Neuronal stem cell (in vitro differentiated cells): Measurements from ENCODE around the gene NADSYN1.
A peak's percentile ranks its signal among the peaks of the same experiment; 100 is the strongest.

ENCODE experiments used
- DNase-seq: peaks from one replicate; pipeline ENCODE4 v3.0.0-alpha.2; 2013; ENCODE audit warnings: low spot score
- H2AFZ ChIP-seq: one replicate; pipeline ENCODE4 v1.6.1; 2013; ENCODE audit warnings: mild to moderate bottlenecking, low read length, inconsistent platforms
- H2AK5ac ChIP-seq: 2 replicates; pipeline ENCODE4 v1.6.1; 2013; ENCODE audit warnings: low read depth, mild to moderate bottlenecking, inconsistent platforms, low read length, moderate library complexity, mixed read lengths
- H2BK120ac ChIP-seq: 2 replicates; pipeline ENCODE4 v1.6.1; 2013; ENCODE audit warnings: low read depth, mild to moderate bottlenecking, inconsistent platforms, low read length, moderate library complexity, mixed read lengths
- H2BK12ac ChIP-seq: one replicate; pipeline ENCODE4 v1.6.1; 2013; ENCODE audit warnings: low read length, inconsistent platforms
- H2BK15ac ChIP-seq: 2 replicates; pipeline ENCODE4 v1.6.1; 2013; ENCODE audit warnings: mild to moderate bottlenecking, low read length, inconsistent platforms, mixed read lengths
- H2BK5ac ChIP-seq: one replicate; pipeline ENCODE4 v1.6.1; 2013; ENCODE audit warnings: inconsistent platforms, mild to moderate bottlenecking, low read length, moderate library complexity
- H3K14ac ChIP-seq: one replicate; pipeline ENCODE4 v1.6.1; 2013; ENCODE audit warnings: low read length, inconsistent platforms
- H3K18ac ChIP-seq: 2 replicates; pipeline ENCODE4 v1.6.1; 2013; ENCODE audit warnings: low read length, inconsistent platforms
- H3K23ac ChIP-seq: 2 replicates; pipeline ENCODE4 v1.6.1; 2013; ENCODE audit warnings: low read depth, mild to moderate bottlenecking, mixed read lengths, low read length, inconsistent platforms; ENCODE audit not compliant: poor library complexity
- H3K27ac ChIP-seq: replicated peaks from 3 replicates; pipeline ENCODE4 v1.5.1; 2013; ENCODE audit warnings: low read length, inconsistent platforms
- H3K27me3 ChIP-seq, 3 experiments: 2 replicates each; pipeline ENCODE4 v1.6.1; 2013; ENCODE audit warnings: low read length in 3 of 3, mild to moderate bottlenecking in 2 of 3, inconsistent platforms in 1 of 3, low read depth in 1 of 3, mixed read lengths in 1 of 3, moderate library complexity in 1 of 3; ENCODE audit not compliant: control insufficient read depth in 3 of 3, insufficient read depth in 3 of 3
- H3K36me3 ChIP-seq, 2 donors: replicated peaks in 1 of 2; 2 replicates each; pipeline ENCODE4 v1.6.1; 2013; ENCODE audit warnings: low read length in 2 of 2; ENCODE audit not compliant: control insufficient read depth in 2 of 2, insufficient read depth in 2 of 2
- H3K4ac ChIP-seq: 2 replicates; pipeline ENCODE4 v1.6.1; 2013; ENCODE audit warnings: inconsistent platforms, mild to moderate bottlenecking, low read length, moderate library complexity
- H3K4me1 ChIP-seq, 2 donors: 1 replicate in 1 of 2; 2 replicates in 1 of 2; pipeline ENCODE4 v1.6.1; 2013; ENCODE audit warnings: low read length in 2 of 2, low read depth in 1 of 2; ENCODE audit not compliant: control insufficient read depth in 2 of 2, insufficient read depth in 1 of 2
- H3K4me2 ChIP-seq: one replicate; pipeline ENCODE4 v1.6.1; 2013; ENCODE audit warnings: mild to moderate bottlenecking, low read length, inconsistent platforms; ENCODE audit not compliant: insufficient read depth, poor library complexity, severe bottlenecking
- H3K4me3 ChIP-seq, 2 donors: 2 replicates each; pipeline ENCODE4 v1.5.1; 2013; ENCODE audit warnings: low read length in 2 of 2, mild to moderate bottlenecking in 2 of 2, inconsistent platforms in 1 of 2, moderate library complexity in 1 of 2
- H3K79me1 ChIP-seq: one replicate; pipeline ENCODE4 v1.6.1; 2013; ENCODE audit warnings: low read depth, mild to moderate bottlenecking, inconsistent platforms, low read length, moderate library complexity
- H3K9ac ChIP-seq: one replicate; pipeline ENCODE4 v1.6.1; 2013; ENCODE audit warnings: mild to moderate bottlenecking, low read depth, low read length, inconsistent platforms; ENCODE audit not compliant: poor library complexity
- H3K9me3 ChIP-seq, 2 donors: replicated peaks in 1 of 2; 2 replicates each; pipeline versions ENCODE3 to v1.6.1; 2013; ENCODE audit warnings: low read length in 2 of 2, mild to moderate bottlenecking in 2 of 2, inconsistent platforms in 1 of 2, low read depth in 1 of 2, mixed read lengths in 1 of 2, moderate library complexity in 1 of 2; ENCODE audit not compliant: control insufficient read depth in 2 of 2, insufficient read depth in 1 of 2
- H4K8ac ChIP-seq: one replicate; pipeline ENCODE4 v1.6.1; 2013; ENCODE audit warnings: low read depth, mild to moderate bottlenecking, inconsistent platforms, low read length, moderate library complexity
- H4K91ac ChIP-seq: one replicate; pipeline ENCODE4 v1.6.1; 2013; ENCODE audit warnings: low read length, low read depth, mild to moderate bottlenecking, inconsistent platforms; ENCODE audit not compliant: poor library complexity
- WGBS, 2 donors: extraction: QIAGEN DNeasy Blood & Tissue Kit; methylation state at CpG; one replicate each; pipeline ENCODE4 v1.1.7; 2013; ENCODE audit warnings: missing lambda C conversion rate in 2 of 2, mixed read lengths in 1 of 2; ENCODE audit not compliant: insufficient read length in 2 of 2, insufficient replicate concordance in 1 of 2; ENCODE audit errors: extremely low coverage in 2 of 2; 5-methylcytosine and 5-hydroxymethylcytosine counted together

The NADSYN1 gene

GRCh38 chr11:71495286-71496230, 42.6 kb downstream of the NADSYN1 start:
- peaks cover 22 to 86% of the 10 kb centered on the region in 2 donors for H3K36me3 ChIP-seq

GRCh38 chr11:71496421-71496820, 43.4 kb downstream of the NADSYN1 start:
- Histone ChIP-seq H3K27me3 (no peaks in the 10 kb centered on the region), H3K4me1 (no peaks in the 10 kb centered on the region), H3K79me1 (peaks cover 4% of the 10 kb centered on the region), H4K91ac (no peak overlapping the region), H3K27ac (no peak overlapping the region), H3K9me3 (peaks cover 0 to 7% of the 10 kb centered on the region in 2 donors), H3K23ac (no peak overlapping the region), H3K36me3 (peaks cover 17 to 78% of the 10 kb centered on the region in 2 donors), H2AFZ (no peak overlapping the region), H3K14ac (no peak overlapping the region), H2BK5ac (no peak overlapping the region), H3K4me2 (no peak overlapping the region), H2AK5ac (no peak overlapping the region), H2BK12ac (no peak overlapping the region), H4K8ac (no peak overlapping the region), H3K4me3 (no peak overlapping the region), H3K4ac (no peak overlapping the region), H3K18ac (no peak overlapping the region), H3K9ac (no peak overlapping the region), H2BK120ac (no peak overlapping the region), H2BK15ac (no peak overlapping the region)
- no peak for DNase-seq
- WGBS, 2 donors, result no CpG with 5 or more reads among the region's 13 CpGs

More at GRCh38 chr11:71495286-71496230, 42.6 kb downstream of the NADSYN1 start:
- H3K4me3 ChIP-seq, result no peak overlapping the region
- H3K23ac ChIP-seq, result no peak overlapping the region
- H3K79me1 ChIP-seq, result peaks cover 4% of the 10 kb centered on the region
- H2BK12ac ChIP-seq, result no peak overlapping the region
- peak overlapping the region; percentile 41 for H3K18ac ChIP-seq
- no peak overlapping the region for H3K9ac ChIP-seq
- no peak overlapping the region for H2BK15ac ChIP-seq
- no peak overlapping the region for H2AK5ac ChIP-seq
- DNase-seq, result no peak
- no peak overlapping the region for H3K4me2 ChIP-seq
- no peak overlapping the region for H3K14ac ChIP-seq
- no peak overlapping the region for H4K8ac ChIP-seq
- WGBS, 2 donors, result no CpG with 5 or more reads among the region's 20 CpGs
- no peaks in the 10 kb centered on the region for H3K27me3 ChIP-seq
- no peak overlapping the region for H3K4ac ChIP-seq
- H3K27ac ChIP-seq, result no peak overlapping the region
- H3K4me1 ChIP-seq, result no peaks in the 10 kb centered on the region
- H4K91ac ChIP-seq, result no peak overlapping the region
- H3K9me3 ChIP-seq, result peaks cover 0 to 7% of the 10 kb centered on the region in 2 donors
- H2BK120ac ChIP-seq, result no peak overlapping the region
- no peak overlapping the region for H2AFZ ChIP-seq
- H2BK5ac ChIP-seq, result no peak overlapping the region

DNA sequence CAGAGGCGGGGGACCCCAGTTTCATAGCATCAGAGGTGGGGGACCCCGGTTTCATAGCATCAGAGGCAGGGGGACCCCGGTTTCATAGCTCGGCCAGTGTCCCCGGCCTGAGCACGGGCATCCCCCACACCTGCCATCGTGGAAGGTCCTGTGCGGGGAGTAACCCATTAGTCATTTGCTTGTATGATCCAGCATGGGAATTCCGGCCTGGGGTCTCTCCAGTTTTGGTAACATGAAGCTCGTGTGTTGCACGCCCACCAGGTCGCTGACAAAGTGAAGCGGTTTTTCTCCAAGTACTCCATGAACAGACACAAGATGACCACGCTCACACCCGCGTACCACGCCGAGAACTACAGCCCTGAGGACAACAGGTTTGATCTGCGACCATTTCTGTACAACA, 45.1 kb downstream of the NADSYN1 start:
- Histone ChIP-seq H4K8ac (no peak overlapping the region), H4K91ac (no peak overlapping the region), H2BK12ac (no peak overlapping the region), H3K4ac (no peak overlapping the region), H3K9ac (no peak overlapping the region), H3K18ac (no peak overlapping the region), H3K36me3 (peaks cover 12 to 61% of the 10 kb centered on the region in 2 donors), H3K4me1 (no peaks in the 10 kb centered on the region), H3K27me3 (no peaks in the 10 kb centered on the region), H3K79me1 (no peaks in the 10 kb centered on the region), H3K9me3 (peaks cover 0 to 7% of the 10 kb centered on the region in 2 donors), H2BK5ac (no peak overlapping the region), H3K4me2 (no peak overlapping the region), H3K27ac (no peak overlapping the region), H2AK5ac (no peak overlapping the region), H3K23ac (no peak overlapping the region), H3K14ac (no peak overlapping the region), H2BK15ac (no peak overlapping the region), H2AFZ (no peak overlapping the region), H2BK120ac (no peak overlapping the region), H3K4me3 (no peak overlapping the region)
- DNase-seq, result no peak
- WGBS, 2 donors, result no CpG with 5 or more reads among the region's 19 CpGs

GRCh38 chr11:71499125-71499524, 46.1 kb downstream of the NADSYN1 start:
- H3K36me3 ChIP-seq, result peaks cover 12 to 58% of the 10 kb centered on the region in 2 donors
- H3K79me1 ChIP-seq, result no peaks in the 10 kb centered on the region
- peaks cover 3% of the 10 kb centered on the region in 2 donors for H3K4me1 ChIP-seq
- no peak overlapping the region for H3K23ac ChIP-seq
- H4K8ac ChIP-seq, result no peak overlapping the region
- no peak overlapping the region for H2AK5ac ChIP-seq
- H2BK15ac ChIP-seq, result no peak overlapping the region
- peaks cover 0 to 8% of the 10 kb centered on the region in 2 donors for H3K9me3 ChIP-seq
- H2BK5ac ChIP-seq, result no peak overlapping the region
- H3K4me2 ChIP-seq, result no peak overlapping the region
- H2AFZ ChIP-seq, result no peak overlapping the region
- no CpG with 5 or more reads among the region's 13 CpGs for WGBS, 2 donors
- no peak overlapping the region for H3K27ac ChIP-seq
- H4K91ac ChIP-seq, result no peak overlapping the region
- H3K4ac ChIP-seq, result no peak overlapping the region
- no peak overlapping the region for H3K18ac ChIP-seq
- no peak overlapping the region for H3K4me3 ChIP-seq
- H2BK12ac ChIP-seq, result no peak overlapping the region
- H3K14ac ChIP-seq, result no peak overlapping the region
- H3K27me3 ChIP-seq, result no peaks in the 10 kb centered on the region
- no peak overlapping the region for H2BK120ac ChIP-seq
- DNase-seq, result no peak
- H3K9ac ChIP-seq, result peak overlapping the region; percentile 7
